Measurements from ENCODE around the gene RNF13. TPM values are rescaled to one million over a fixed set of nuclear protein-coding genes. Genes with fewer than 3 reads are reported as not detected.

RNF13 gene
- total and polyA plus RNA-seq, 2 donors (not counting 3 experiments of a cell fraction or from before 2014, with no cell fraction given): 16.4 to 27.1 TPM

- H3K9ac ChIP-seq (replicated peaks; ENCODE audit: extremely low read depth, insufficient read depth, low read length): no peak overlapping the region
Observed at GRCh38 chr3:149796026-149796425, 17.0 kb upstream of the RNF13 start.

More at GRCh38 chr3:149796026-149796425, 17.0 kb upstream of the RNF13 start:
- H3K79me2 ChIP-seq (ENCODE audit: control insufficient read depth, insufficient read depth, low read length): no peaks in the 10 kb centered on the region
- H3K4me1 ChIP-seq (ENCODE audit: control insufficient read depth, extremely low read depth, insufficient read depth, low read length): no peaks in the 10 kb centered on the region
- H3K27me3 ChIP-seq (ENCODE audit: control insufficient read depth in 2 of 2, insufficient read depth in 2 of 2, low read length in 2 of 2): peaks cover 4 to 6% of the 10 kb centered on the region in 2 experiments
- H3K36me3 ChIP-seq (ENCODE audit: control insufficient read depth in 2 of 2, extremely low read depth in 1 of 2, insufficient read depth in 2 of 2, low read length in 2 of 2): no peaks in the 10 kb centered on the region
- dilution Hi-C loops (cut with MboI; ENCODE audit: extremely low pct_ligation_motif_present, low sequenced_read_pairs): no loop called here
- ChIA-PET POLR2A (no interaction called here), CTCF (interaction anchor here (2.4 kb wide), 1 partner anchor 12 kb away, joined by 13 read pairs; no protein-coding TSS in a partner anchor)
- H2AFZ ChIP-seq (ENCODE audit: low read depth, low read length): no peak overlapping the region
- no TSS peak for BruUV-seq (replicated peaks)
- no peaks in the 10 kb centered on the region for H3K9me3 ChIP-seq (replicated peaks; ENCODE audit: control insufficient read depth, insufficient read depth, low read length)
- no peaks in the 10 kb centered on the region for H4K20me1 ChIP-seq (replicated peaks; ENCODE audit: control insufficient read depth, extremely low read depth, insufficient read depth, low read length)
- intact Hi-C loops (cut with micrococcal nuclease): no loop called here
- FAIRE-seq (no peak), DNase-seq (ENCODE audit: low read depth, low spot score) (no peak)
- H3K4me3 ChIP-seq (replicated peaks in 1 of 3; ENCODE audit: insufficient read depth in 1 of 3, low read depth in 1 of 3, low read length in 3 of 3): no peak overlapping the region
- H3K27ac ChIP-seq (ENCODE audit: insufficient read depth, low read depth, low read length): no peak overlapping the region
- no peaks in the 10 kb centered on the region for H3K9me1 ChIP-seq (replicated peaks; ENCODE audit: control insufficient read depth, extremely low read depth, insufficient read depth, low read length)
- TF ChIP-seq POLR2A (IDR thresholded peaks at IDR 0.05; ENCODE audit: low read depth, low read length): no peak
- no peak for TF ChIP-seq POLR2AphosphoS5 (IDR thresholded peaks at IDR 0.05; ENCODE audit: insufficient read depth, low read depth, low read length)
- TF ChIP-seq, protein P1, sequence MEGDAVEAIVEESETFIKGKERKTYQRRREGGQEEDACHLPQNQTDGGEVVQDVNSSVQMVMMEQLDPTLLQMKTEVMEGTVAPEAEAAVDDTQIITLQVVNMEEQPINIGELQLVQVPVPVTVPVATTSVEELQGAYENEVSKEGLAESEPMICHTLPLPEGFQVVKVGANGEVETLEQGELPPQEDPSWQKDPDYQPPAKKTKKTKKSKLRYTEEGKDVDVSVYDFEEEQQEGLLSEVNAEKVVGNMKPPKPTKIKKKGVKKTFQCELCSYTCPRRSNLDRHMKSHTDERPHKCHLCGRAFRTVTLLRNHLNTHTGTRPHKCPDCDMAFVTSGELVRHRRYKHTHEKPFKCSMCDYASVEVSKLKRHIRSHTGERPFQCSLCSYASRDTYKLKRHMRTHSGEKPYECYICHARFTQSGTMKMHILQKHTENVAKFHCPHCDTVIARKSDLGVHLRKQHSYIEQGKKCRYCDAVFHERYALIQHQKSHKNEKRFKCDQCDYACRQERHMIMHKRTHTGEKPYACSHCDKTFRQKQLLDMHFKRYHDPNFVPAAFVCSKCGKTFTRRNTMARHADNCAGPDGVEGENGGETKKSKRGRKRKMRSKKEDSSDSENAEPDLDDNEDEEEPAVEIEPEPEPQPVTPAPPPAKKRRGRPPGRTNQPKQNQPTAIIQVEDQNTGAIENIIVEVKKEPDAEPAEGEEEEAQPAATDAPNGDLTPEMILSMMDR (IDR thresholded peaks at IDR 0.05; ENCODE audit: extremely low read depth in 1 of 2, insufficient read depth in 1 of 2, low read depth in 1 of 2, low read length in 2 of 2): no peak
- no peak for TF ChIP-seq FOS (IDR thresholded peaks at IDR 0.05; ENCODE audit: borderline replicate concordance, insufficient read depth, low read length)
- TF ChIP-seq JUN (IDR thresholded peaks at IDR 0.05; ENCODE audit: borderline replicate concordance, insufficient read depth, insufficient read length, low read depth): no peak
- TF ChIP-seq MYC (IDR thresholded peaks at IDR 0.05; ENCODE audit: low read depth, low read length): no peak
- no peak for TF ChIP-seq MAX (IDR thresholded peaks at IDR 0.05; ENCODE audit: insufficient read depth, insufficient read length)
- no peak for TF ChIP-seq EZH2 (IDR thresholded peaks at IDR 0.05; ENCODE audit: borderline replicate concordance, low read depth, low read length, severe bottlenecking)
- no peak for TF ChIP-seq GATA2 (IDR thresholded peaks at IDR 0.05; ENCODE audit: insufficient read depth, insufficient read length, low read depth, low read length)
- no peak overlapping the region for H3K4me2 ChIP-seq (ENCODE audit: insufficient read depth, low read length)

All from endothelial cell of umbilical vein (primary cell).